H1 (cell line): ENCODE data around the gene PGF. TPM values are rescaled to one million over a fixed set of nuclear protein-coding genes. Genes with fewer than 3 reads are reported as not detected.

Source experiments
- CHD1 ChIP-seq: IDR thresholded peaks from 2 replicates; pipeline ENCODE4 v1.6.1; 2012; ENCODE audit warnings: low read depth, low read length, improper control_type of control experiment
- CTBP2 ChIP-seq: IDR thresholded peaks from 2 replicates; pipeline ENCODE4 v1.7.0; 2011; ENCODE audit warnings: borderline replicate concordance, mild to moderate bottlenecking, moderate library complexity, mixed read lengths, low read length; ENCODE audit not compliant: insufficient read depth, insufficient read length
- POLR2A ChIP-seq, 2 experiments: IDR thresholded peaks; 1 replicate in 1 of 2; 2 replicates in 1 of 2; pipeline ENCODE4 v1.6.1; 2011; ENCODE audit warnings: low read depth in 2 of 2, low read length in 2 of 2, mild to moderate bottlenecking in 2 of 2; ENCODE audit errors: control extremely low read depth in 1 of 2
- POLR2AphosphoS5 ChIP-seq: IDR thresholded peaks from 2 replicates; pipeline ENCODE4 v1.6.1; 2011; ENCODE audit warnings: low read depth, low read length
- POU5F1 ChIP-seq: IDR thresholded peaks from 2 replicates; pipeline ENCODE4 v1.6.1; 2011; ENCODE audit warnings: low read depth, mild to moderate bottlenecking, low read length, moderate library complexity
- SUZ12 ChIP-seq: fragments of 200-600 bp; sonication (generic); IDR thresholded peaks from 2 replicates; pipeline ENCODE4 v1.6.1; 2012; ENCODE audit warnings: mild to moderate bottlenecking, inconsistent platforms, low read length, moderate library complexity, mixed read lengths
- TAF1 ChIP-seq: IDR thresholded peaks from 2 replicates; pipeline ENCODE4 v1.6.1; 2011; ENCODE audit warnings: mild to moderate bottlenecking, low read depth, low read length
- TEAD4 ChIP-seq: IDR thresholded peaks from 2 replicates; pipeline ENCODE4 v1.6.1; 2012; ENCODE audit warnings: low read depth, low read length, inconsistent platforms, mixed read lengths
- polyA plus RNA-seq, 7 experiments: library from polyadenylated mRNA; depleted of rRNA in 3 of 7; stranded (reverse) in 5 of 7; unstranded in 2 of 7; fragments of >200 nt in 5 of 7; fragments of 200-250 nt in 2 of 7; gene quantifications; 1 replicate in 5 of 7; 2 replicates in 1 of 7; 4 replicates in 1 of 7; pipeline versions ENCODE4 v1.2.1 to v1.2.3, GENCODE V29; 2011 to 2013; ENCODE audit warnings: missing spikeins in 2 of 7, mixed read lengths in 2 of 7
- total RNA-seq: library from RNA; stranded (reverse); fragmentation: NEBNext Ultra II Directional; extraction: Animal tissue kit (Norgen Biotek cat#: 25700); gene quantifications from 2 replicates; pipeline ENCODE4 v1.2.1, GENCODE V29; 2021
- TF ChIP-seq, protein P1 (sequence below): fragments of 300-600 bp; sonication (generic); IDR thresholded peaks from 2 replicates; pipeline ENCODE4 v1.7.1; 2012; ENCODE audit warnings: low read length, moderate library complexity, mild to moderate bottlenecking, inconsistent platforms; ENCODE audit not compliant: insufficient replicate concordance

The PGF gene
- total and polyA plus RNA-seq, 2 of the 8 experiments (the other 6 are each of a cell fraction or from before 2014, with no cell fraction given) = 2.1 to 4.1 TPM

- TF ChIP-seq, protein P1, sequence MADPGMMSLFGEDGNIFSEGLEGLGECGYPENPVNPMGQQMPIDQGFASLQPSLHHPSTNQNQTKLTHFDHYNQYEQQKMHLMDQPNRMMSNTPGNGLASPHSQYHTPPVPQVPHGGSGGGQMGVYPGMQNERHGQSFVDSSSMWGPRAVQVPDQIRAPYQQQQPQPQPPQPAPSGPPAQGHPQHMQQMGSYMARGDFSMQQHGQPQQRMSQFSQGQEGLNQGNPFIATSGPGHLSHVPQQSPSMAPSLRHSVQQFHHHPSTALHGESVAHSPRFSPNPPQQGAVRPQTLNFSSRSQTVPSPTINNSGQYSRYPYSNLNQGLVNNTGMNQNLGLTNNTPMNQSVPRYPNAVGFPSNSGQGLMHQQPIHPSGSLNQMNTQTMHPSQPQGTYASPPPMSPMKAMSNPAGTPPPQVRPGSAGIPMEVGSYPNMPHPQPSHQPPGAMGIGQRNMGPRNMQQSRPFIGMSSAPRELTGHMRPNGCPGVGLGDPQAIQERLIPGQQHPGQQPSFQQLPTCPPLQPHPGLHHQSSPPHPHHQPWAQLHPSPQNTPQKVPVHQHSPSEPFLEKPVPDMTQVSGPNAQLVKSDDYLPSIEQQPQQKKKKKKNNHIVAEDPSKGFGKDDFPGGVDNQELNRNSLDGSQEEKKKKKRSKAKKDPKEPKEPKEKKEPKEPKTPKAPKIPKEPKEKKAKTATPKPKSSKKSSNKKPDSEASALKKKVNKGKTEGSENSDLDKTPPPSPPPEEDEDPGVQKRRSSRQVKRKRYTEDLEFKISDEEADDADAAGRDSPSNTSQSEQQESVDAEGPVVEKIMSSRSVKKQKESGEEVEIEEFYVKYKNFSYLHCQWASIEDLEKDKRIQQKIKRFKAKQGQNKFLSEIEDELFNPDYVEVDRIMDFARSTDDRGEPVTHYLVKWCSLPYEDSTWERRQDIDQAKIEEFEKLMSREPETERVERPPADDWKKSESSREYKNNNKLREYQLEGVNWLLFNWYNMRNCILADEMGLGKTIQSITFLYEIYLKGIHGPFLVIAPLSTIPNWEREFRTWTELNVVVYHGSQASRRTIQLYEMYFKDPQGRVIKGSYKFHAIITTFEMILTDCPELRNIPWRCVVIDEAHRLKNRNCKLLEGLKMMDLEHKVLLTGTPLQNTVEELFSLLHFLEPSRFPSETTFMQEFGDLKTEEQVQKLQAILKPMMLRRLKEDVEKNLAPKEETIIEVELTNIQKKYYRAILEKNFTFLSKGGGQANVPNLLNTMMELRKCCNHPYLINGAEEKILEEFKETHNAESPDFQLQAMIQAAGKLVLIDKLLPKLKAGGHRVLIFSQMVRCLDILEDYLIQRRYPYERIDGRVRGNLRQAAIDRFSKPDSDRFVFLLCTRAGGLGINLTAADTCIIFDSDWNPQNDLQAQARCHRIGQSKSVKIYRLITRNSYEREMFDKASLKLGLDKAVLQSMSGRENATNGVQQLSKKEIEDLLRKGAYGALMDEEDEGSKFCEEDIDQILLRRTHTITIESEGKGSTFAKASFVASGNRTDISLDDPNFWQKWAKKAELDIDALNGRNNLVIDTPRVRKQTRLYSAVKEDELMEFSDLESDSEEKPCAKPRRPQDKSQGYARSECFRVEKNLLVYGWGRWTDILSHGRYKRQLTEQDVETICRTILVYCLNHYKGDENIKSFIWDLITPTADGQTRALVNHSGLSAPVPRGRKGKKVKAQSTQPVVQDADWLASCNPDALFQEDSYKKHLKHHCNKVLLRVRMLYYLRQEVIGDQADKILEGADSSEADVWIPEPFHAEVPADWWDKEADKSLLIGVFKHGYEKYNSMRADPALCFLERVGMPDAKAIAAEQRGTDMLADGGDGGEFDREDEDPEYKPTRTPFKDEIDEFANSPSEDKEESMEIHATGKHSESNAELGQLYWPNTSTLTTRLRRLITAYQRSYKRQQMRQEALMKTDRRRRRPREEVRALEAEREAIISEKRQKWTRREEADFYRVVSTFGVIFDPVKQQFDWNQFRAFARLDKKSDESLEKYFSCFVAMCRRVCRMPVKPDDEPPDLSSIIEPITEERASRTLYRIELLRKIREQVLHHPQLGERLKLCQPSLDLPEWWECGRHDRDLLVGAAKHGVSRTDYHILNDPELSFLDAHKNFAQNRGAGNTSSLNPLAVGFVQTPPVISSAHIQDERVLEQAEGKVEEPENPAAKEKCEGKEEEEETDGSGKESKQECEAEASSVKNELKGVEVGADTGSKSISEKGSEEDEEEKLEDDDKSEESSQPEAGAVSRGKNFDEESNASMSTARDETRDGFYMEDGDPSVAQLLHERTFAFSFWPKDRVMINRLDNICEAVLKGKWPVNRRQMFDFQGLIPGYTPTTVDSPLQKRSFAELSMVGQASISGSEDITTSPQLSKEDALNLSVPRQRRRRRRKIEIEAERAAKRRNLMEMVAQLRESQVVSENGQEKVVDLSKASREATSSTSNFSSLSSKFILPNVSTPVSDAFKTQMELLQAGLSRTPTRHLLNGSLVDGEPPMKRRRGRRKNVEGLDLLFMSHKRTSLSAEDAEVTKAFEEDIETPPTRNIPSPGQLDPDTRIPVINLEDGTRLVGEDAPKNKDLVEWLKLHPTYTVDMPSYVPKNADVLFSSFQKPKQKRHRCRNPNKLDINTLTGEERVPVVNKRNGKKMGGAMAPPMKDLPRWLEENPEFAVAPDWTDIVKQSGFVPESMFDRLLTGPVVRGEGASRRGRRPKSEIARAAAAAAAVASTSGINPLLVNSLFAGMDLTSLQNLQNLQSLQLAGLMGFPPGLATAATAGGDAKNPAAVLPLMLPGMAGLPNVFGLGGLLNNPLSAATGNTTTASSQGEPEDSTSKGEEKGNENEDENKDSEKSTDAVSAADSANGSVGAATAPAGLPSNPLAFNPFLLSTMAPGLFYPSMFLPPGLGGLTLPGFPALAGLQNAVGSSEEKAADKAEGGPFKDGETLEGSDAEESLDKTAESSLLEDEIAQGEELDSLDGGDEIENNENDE = no peak
- TF ChIP-seq POLR2AphosphoS5 = no peak
- no peak for TF ChIP-seq CHD1
- no peak for TF ChIP-seq TEAD4
- TF ChIP-seq TAF1 = no peak
- no peak for TF ChIP-seq POU5F1
- TF ChIP-seq POLR2A (IDR thresholded peaks at IDR 0.05; ENCODE audit: control extremely low read depth in 1 of 2, low read depth in 2 of 2, low read length in 2 of 2) = no peak
- no peak for TF ChIP-seq CTBP2
- no peak for TF ChIP-seq SUZ12
Observed at GRCh38 chr14:74962046-74962445, 6.6 kb upstream of the PGF start (continued).
